ENCODE measurements around the gene NEK7.

DNA sequence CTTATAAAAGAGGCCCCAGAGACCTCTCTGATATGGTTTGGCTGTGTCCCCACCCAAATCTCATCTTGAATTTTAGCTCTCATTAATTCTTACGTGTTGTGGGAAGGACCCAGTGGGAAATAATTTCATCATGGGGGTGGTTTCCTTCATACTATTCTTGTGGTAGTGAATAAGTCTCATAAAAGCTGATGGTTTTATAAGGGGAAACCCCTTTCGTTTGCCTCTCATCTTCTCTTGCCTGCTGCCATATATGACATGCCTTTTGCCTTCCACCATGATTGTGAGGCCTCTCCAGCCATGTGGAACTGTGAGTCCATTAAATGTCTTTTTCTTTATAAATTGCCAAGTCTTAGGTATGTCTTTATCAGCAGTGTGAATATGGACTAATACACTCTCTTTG lies 22.5 kb upstream of the NEK7 start:
- TF ChIP-seq POLR2A (IDR thresholded peaks at IDR 0.05) (no peak), POLR2AphosphoS5 (IDR thresholded peaks at IDR 0.05) (no peak)
- TF ChIP-seq, protein P1, sequence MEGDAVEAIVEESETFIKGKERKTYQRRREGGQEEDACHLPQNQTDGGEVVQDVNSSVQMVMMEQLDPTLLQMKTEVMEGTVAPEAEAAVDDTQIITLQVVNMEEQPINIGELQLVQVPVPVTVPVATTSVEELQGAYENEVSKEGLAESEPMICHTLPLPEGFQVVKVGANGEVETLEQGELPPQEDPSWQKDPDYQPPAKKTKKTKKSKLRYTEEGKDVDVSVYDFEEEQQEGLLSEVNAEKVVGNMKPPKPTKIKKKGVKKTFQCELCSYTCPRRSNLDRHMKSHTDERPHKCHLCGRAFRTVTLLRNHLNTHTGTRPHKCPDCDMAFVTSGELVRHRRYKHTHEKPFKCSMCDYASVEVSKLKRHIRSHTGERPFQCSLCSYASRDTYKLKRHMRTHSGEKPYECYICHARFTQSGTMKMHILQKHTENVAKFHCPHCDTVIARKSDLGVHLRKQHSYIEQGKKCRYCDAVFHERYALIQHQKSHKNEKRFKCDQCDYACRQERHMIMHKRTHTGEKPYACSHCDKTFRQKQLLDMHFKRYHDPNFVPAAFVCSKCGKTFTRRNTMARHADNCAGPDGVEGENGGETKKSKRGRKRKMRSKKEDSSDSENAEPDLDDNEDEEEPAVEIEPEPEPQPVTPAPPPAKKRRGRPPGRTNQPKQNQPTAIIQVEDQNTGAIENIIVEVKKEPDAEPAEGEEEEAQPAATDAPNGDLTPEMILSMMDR (IDR thresholded peaks at IDR 0.05 in 8 of 11, conservative IDR thresholded peaks at IDR 0.05 in 3 of 11), result no peak

Measured in spleen (tissue), 7 donors.